Type B pancreatic cell (in vitro differentiated cells): ENCODE results near the gene KRT76. TPM values are rescaled to one million over a fixed set of nuclear protein-coding genes. Genes with fewer than 3 reads are reported as not detected.

ENCODE experiments used
- DNase-seq: peaks from one replicate; pipeline ENCODE4 v3.0.0; 2021; ENCODE audit warnings: mixed read lengths; ENCODE audit not compliant: unreplicated experiment; ENCODE audit errors: extremely low spot score
- H3K27ac Mint-ChIP-seq: 2 replicates; pipeline ENCODE4 v1.8.0; 2021; ENCODE audit warnings: mild to moderate bottlenecking, mixed read lengths
- H3K27me3 Mint-ChIP-seq: 2 replicates; pipeline ENCODE4 v1.8.0; 2021; ENCODE audit warnings: mixed read lengths
- H3K36me3 Mint-ChIP-seq: 2 replicates; pipeline ENCODE4 v1.8.0; 2021; ENCODE audit warnings: mixed read lengths
- H3K4me1 Mint-ChIP-seq: one replicate; pipeline ENCODE4 v1.8.0; 2021; ENCODE audit warnings: mixed read lengths; ENCODE audit not compliant: unreplicated experiment
- H3K4me3 Mint-ChIP-seq: 2 replicates; pipeline ENCODE4 v1.8.0; 2021; ENCODE audit warnings: mild to moderate bottlenecking, mixed read lengths
- H3K9me3 Mint-ChIP-seq: 2 replicates; pipeline ENCODE4 v1.8.0; 2021; ENCODE audit warnings: mixed read lengths
- total RNA-seq: library from RNA; stranded (reverse); gene quantifications from 2 replicates; pipeline ENCODE4 v1.2.1, GENCODE V29; 2021; ENCODE audit warnings: low replicate concordance
- TF ChIP-seq, protein P1 (sequence below): fragments of 200-600 bp; sonication (generic); conservative IDR thresholded peaks from 2 replicates; pipeline ENCODE4 v1.5.0; 2021; ENCODE audit warnings: antibody characterized with exemption, mild to moderate bottlenecking

The KRT76 gene
- total RNA-seq, 1 donor from 2014 or later = not detected

DNA sequence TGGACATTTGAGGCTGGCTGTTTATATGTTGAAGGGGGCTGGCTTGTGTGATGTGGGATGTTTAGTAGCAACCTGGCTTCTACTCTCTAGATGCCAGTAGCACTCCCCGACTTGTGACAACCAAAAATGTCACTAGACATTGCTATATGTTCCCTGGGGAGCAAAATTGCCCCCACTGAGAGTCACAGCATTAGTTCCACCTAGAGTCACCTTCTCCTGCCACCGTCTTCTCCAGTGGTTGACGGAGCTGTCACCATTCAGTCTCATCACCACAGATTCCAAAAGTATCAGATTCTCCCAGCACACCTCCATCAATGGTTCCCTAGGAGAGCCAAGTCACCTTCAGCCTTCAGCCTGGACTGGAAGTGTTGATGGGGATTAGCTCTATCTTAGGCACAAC, 7.8 kb upstream of the KRT76 start:
- TF ChIP-seq, protein P1, sequence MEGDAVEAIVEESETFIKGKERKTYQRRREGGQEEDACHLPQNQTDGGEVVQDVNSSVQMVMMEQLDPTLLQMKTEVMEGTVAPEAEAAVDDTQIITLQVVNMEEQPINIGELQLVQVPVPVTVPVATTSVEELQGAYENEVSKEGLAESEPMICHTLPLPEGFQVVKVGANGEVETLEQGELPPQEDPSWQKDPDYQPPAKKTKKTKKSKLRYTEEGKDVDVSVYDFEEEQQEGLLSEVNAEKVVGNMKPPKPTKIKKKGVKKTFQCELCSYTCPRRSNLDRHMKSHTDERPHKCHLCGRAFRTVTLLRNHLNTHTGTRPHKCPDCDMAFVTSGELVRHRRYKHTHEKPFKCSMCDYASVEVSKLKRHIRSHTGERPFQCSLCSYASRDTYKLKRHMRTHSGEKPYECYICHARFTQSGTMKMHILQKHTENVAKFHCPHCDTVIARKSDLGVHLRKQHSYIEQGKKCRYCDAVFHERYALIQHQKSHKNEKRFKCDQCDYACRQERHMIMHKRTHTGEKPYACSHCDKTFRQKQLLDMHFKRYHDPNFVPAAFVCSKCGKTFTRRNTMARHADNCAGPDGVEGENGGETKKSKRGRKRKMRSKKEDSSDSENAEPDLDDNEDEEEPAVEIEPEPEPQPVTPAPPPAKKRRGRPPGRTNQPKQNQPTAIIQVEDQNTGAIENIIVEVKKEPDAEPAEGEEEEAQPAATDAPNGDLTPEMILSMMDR = no peak
- no peak for DNase-seq
- H3K36me3 Mint-ChIP-seq = no peaks in the 10 kb centered on the region
- H3K4me3 Mint-ChIP-seq = no peak overlapping the region
- H3K27ac Mint-ChIP-seq = no peak overlapping the region
- H3K9me3 Mint-ChIP-seq = peaks cover 4% of the 10 kb centered on the region
- H3K27me3 Mint-ChIP-seq = peaks cover 38% of the 10 kb centered on the region
- no peaks in the 10 kb centered on the region for H3K4me1 Mint-ChIP-seq

DNA sequence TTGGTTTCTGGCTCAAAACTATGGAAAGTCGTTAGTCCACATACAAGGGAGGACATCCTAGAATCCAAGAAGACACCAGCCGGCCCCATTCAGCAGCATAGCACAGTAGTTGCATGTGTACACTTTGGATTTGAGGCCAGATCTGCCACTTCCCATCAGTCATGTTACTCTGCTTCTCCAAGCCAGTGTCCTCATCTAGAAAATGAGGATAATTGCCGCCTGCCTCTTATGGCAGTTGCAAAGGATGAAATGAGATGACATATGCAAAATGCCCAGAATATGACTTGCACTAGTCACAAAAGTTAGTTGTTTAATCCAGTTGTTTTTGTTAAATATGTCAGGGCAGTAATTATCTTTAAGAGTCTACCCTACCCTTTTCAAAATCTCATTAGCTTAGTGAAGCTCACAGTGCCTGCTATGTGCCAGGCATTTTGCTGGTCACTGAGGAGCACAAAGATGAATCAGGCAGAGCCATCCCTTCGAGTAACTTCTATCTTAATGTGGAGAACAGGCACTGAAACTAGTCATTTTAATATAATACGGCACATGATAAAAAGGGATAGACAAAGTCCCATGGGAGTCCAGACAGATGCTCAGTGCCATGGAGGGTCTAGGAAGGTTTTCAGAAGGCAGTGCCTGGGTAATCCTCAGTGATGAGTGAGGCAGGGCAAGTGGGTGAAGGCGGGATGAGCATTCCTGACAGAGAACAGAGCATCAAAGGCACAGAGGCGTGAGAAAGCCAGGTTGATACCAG, 6.6 kb upstream of the KRT76 start:
- Mint-ChIP-seq H3K4me1 (no peaks in the 10 kb centered on the region), H3K36me3 (no peaks in the 10 kb centered on the region), H3K27me3 (peaks cover 44% of the 10 kb centered on the region), H3K9me3 (peaks cover 4% of the 10 kb centered on the region), H3K4me3 (no peak overlapping the region), H3K27ac (no peak overlapping the region)
- TF ChIP-seq, protein P1 = no peak
- DNase-seq = no peak

DNA sequence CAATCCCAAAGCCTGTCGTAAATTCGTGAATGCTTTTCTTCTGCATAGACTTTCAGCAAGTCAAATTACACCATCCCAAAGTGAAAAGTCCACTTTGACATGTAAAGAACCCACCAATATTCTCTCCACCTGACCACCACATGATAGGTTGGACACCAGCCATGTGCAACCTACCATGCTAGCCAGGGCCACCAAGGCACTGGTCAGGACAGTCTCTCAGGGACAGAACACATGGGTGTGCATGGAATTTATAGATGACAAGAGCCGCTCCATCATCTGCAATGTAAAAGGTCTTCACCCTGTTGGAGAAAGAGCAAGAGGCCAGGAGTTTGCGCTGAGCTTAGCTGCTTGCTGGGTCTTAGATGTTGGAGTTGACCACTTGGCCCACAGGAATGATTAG, 5.4 kb upstream of the KRT76 start:
- no peak overlapping the region for H3K4me3 Mint-ChIP-seq
- H3K9me3 Mint-ChIP-seq = peaks cover 4% of the 10 kb centered on the region
- no peaks in the 10 kb centered on the region for H3K36me3 Mint-ChIP-seq
- DNase-seq = no peak
- TF ChIP-seq, protein P1 = no peak
- H3K27me3 Mint-ChIP-seq = peaks cover 43% of the 10 kb centered on the region
- no peaks in the 10 kb centered on the region for H3K4me1 Mint-ChIP-seq
- H3K27ac Mint-ChIP-seq = no peak overlapping the region

DNA sequence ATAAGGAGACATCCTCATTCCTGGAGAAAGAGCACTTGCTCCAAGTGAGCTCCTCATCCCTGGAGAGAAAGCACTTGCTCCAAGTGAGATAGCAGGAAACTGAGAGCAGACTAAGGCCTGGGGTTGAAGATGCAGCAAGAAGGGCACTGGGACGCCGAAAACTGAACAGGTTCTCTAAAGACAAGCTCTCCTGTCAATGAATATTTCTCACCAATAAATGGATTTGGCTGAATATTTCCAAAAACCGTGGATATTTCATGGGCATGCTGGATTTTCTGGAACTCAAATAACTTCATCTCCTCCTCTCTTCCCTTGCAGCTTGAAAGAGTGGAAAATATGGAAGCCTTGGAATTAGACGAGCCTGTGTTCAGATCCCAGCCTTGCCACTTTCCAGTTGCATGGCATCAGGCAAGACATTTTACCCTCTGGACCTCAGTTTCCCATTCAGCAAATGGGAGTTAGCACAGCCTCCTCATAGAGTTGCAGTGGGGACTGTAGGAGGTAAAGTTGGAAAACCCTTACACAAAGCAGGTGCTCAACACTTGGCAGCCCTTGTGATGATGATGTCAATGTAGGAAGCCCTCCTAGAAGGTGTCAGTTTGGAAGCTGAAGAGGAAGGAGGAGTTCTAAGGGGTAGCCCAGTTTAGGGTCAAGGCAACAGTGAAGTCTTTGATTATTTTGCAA, 4.4 kb upstream of the KRT76 start:
- no peak for DNase-seq
- Mint-ChIP-seq H3K36me3 (no peaks in the 10 kb centered on the region), H3K4me1 (no peaks in the 10 kb centered on the region), H3K4me3 (no peak overlapping the region), H3K27ac (no peak overlapping the region), H3K27me3 (peaks cover 44% of the 10 kb centered on the region), H3K9me3 (peaks cover 4% of the 10 kb centered on the region)
- TF ChIP-seq, protein P1 = no peak

DNA sequence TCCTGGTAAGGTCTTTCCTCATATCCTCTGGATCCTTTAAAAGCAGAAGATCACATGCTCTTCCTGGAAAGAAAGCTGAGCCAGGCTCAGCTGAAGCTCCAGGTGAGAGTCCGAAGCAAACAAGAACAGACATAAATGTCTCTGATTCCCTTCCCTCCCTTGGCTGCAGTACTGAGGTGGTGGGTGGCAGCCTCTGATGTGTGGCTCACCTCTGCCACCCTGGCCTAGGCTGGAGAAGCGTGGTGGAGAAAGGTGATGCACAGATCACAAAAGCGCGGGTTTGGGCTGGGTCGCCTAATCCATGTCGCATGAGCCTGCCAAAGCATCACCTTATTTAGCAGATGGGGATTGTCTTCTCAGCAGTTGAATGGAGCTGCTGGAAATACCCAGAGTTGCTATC, 2.8 kb upstream of the KRT76 start:
- H3K4me3 Mint-ChIP-seq = no peak overlapping the region
- H3K27ac Mint-ChIP-seq = no peak overlapping the region
- no peak for DNase-seq
- H3K4me1 Mint-ChIP-seq = no peaks in the 10 kb centered on the region
- peaks cover 48% of the 10 kb centered on the region for H3K27me3 Mint-ChIP-seq
- no peaks in the 10 kb centered on the region for H3K9me3 Mint-ChIP-seq
- TF ChIP-seq, protein P1 = no peak
- no peaks in the 10 kb centered on the region for H3K36me3 Mint-ChIP-seq
